Astrocyte of the spinal cord (primary cell): ENCODE data around the gene RADX.

Experiments used
- DNase-seq: peaks from one replicate; pipeline ENCODE4 v3.0.0; 2011; ENCODE audit warnings: low read depth, low spot score
- H3K4me3 ChIP-seq: 2 replicates; pipeline ENCODE4 v1.5.1; 2011; ENCODE audit warnings: low read depth, mild to moderate bottlenecking, low read length, moderate library complexity
- CTCF ChIP-seq: IDR thresholded peaks from 2 replicates; pipeline ENCODE4 v1.5.1; 2012; ENCODE audit warnings: low read depth, mild to moderate bottlenecking, low read length, inconsistent platforms
- in situ Hi-C: cut with HindIII; loops from 2 replicates; pipeline ENCODE4 v1.10.0; 2017; ENCODE audit warnings: low sequenced_read_pairs

The RADX gene

GRCh38 chrX:106725931-106726330 lies 114.2 kb downstream of the RADX start:
- DNase-seq, result peak; percentile 3
- peak overlapping the region; percentile 50 for H3K4me3 ChIP-seq
- in situ Hi-C loops, result no loop called here
- no peak for TF ChIP-seq CTCF

- TF ChIP-seq CTCF, result no peak
- peak; percentile 23 for DNase-seq
- in situ Hi-C loops, result no loop called here
- peak within 1 kb of the TSS; percentile 50 for H3K4me3 ChIP-seq
Measured at GRCh38 chrX:106726485-106727437, 115.0 kb downstream of the RADX start, which contains the start of gene RNF128. Gene RNF128 (plus strand): TSS chrX:106726701. CDS start chrX:106726914, 213 bp downstream.

DNA sequence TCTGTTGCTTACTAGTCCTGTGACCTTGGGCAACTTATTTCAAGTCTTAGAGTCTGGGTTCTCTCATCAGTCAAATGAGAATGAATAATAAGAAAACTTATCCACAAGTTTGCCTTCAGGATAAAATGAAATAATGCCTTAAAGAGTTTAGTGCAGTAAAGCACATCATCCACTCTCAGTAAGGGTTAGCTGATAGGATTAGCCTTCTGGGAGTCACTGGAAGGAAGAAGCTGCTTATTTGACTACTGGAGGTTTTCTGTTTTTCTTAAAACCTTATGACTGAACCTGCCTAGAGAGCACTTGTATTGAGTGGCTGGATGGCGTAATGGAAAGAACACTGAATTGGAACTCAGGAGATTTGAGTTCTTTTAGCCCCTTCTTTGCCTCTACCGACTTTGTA lies 116.6 kb downstream of the RADX start:
- in situ Hi-C loops, result no loop called here
- no peak for TF ChIP-seq CTCF
- H3K4me3 ChIP-seq, result no peak overlapping the region
- DNase-seq, result no peak
